HG02870 (cell line): ENCODE results near the gene KCNJ10.
"Not testable (repeated sequence)": the region's sequence is repeated elsewhere in the genome, so short reads cannot be mapped to it uniquely, and the experiment has no call there.

ENCODE experiments used
- ATAC-seq: cut with Tn5 transposase; IDR thresholded peaks from one replicate; pipeline ENCODE4 v1.9.1; 2021; ENCODE audit warnings: mild to moderate bottlenecking, moderate library complexity; ENCODE audit not compliant: unreplicated experiment

The KCNJ10 gene

GRCh38 chr1:160069460-160070231, at the start of gene KCNJ10:
Gene KCNJ10 (minus strand): TSS chr1:160070160. CDS start chr1:160042532, 27,628 bp downstream.
- ATAC-seq, result no peak

DNA sequence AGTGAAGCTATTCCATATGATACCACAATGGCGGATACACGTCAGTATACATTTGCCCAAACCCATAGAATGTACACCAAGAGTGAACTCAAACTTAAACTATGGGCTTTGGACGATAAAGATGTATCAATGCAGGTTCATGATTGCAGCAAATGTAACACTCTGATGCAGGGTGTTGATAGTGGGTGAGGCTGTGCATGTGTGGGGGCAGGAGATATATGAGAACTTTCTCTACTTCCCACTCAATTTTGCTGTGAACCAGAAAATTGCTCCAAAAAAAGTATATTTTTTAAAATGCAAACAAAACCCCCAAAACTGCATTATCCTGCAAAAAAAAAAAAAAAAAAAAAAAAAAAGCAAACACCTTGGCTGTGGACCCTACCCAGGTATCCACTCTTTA, 49.0 kb upstream of the KCNJ10 start:
- no peak for ATAC-seq

DNA sequence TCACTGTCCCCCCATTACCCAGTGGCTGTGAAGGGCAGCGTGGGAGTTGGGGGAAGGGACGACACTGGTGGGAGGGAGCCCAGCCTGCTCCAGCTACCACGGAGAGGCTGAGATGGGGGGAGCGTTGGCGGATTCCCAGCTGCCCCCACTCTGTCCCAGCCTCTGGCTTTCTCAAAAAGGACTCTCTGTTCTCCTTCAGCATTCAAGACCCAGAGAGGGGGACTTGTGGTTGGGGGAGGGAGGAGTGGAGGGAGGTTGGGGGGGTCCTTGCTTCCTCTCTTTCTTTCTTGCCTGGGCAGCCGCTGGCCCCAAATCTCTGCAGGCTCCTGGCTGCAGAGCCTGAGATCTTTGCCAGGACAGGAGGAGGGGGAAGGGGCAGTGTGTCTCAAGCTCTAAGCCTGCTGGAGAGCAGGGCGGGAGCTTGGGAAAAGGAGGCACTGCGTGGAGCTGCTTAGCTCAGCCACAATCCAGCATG, 47.8 kb upstream of the KCNJ10 start:
- ATAC-seq, result no peak

DNA sequence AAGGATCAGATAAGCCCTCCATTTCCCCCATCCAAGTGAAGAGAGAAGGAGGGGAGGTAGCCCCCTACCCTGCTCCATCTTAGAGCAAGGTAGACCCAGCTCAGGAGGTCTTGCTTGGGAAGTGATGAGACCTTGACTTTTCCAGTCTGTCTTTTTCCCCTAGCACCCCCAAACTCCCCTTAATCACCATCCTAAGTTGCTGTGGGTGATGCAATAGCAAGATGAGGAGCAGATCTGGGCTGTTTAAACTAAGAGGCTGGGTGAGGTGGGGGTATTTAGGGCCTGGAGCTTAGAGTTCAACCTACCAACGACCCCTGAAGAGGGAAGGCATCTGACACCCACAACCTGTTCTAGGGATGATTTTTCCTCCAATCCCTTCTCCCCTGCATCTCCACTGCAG, 47.3 kb upstream of the KCNJ10 start:
- no peak for ATAC-seq

- ATAC-seq, result no peak
These were observed 46.6 kb upstream of the KCNJ10 start for GRCh38 chr1:160116283-160117147.

GRCh38 chr1:160115545-160116282, 45.8 kb upstream of the KCNJ10 start, which contains the start of gene ATP1A2:
Gene ATP1A2 (plus strand): TSS chr1:160115759. CDS start chr1:160115862, 103 bp downstream.
- ATAC-seq, result no peak

DNA sequence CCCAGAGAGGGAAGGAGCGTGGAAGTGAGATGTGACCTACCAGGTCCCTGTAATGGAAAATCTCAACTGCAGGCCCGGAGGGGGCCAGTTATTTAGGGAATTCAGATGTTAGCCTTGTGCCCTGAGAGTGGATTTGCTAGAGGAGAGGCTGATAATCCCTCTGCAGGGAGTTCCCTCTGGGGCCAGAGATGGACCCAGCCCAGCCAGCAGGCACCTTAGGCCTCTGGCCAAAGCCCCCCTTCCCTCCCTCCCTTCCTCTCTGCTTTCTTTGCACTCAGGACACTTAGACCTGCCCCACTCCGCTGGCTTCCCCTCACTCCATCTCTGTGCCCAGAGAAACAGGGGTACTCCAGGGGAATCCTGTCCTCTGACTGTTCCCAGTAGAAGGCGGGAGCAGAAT, 44.1 kb upstream of the KCNJ10 start:
- no peak for ATAC-seq

GRCh38 chr1:160113407-160113806, 43.4 kb upstream of the KCNJ10 start:
- no peak for ATAC-seq

DNA sequence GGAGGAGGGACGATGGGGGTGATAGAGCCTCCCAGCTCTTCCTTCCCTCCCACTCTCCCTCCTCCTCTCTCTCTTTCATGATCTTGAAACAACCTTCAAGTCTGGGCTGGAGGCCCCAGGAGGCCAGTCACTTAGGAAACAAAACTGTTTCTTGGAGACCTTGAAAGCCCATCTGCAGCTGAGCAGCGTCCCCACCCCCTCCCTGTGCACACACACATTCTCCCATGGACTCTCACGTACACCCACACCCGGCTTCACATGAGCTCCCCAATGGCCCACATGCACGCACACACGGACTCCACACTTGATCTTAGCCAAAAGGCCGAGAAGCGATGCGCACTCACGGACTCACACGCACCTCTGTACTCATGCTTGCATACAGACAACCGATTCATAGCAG, 42.4 kb upstream of the KCNJ10 start:
- no peak for ATAC-seq

DNA sequence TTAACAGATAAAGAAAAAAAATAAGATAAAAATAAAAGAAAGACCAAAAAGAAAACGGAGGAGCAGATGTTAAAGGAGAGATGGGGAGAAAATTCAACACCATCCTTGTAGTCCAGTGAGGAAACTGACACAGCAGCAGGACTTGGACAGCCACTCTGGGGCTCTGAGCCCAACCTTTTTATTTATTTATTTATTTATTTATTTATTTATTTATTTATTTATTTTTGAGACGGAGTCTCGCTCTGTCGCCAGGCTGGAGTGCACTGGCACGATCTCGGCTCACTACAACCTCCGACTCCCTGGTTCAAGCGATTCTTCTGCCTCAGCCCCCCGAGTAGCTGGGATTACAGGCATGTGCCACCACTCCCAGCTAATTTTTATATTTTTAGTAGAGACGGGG, 41.5 kb upstream of the KCNJ10 start:
- not testable (repeated sequence) for ATAC-seq

- no peak for ATAC-seq
These were observed 39.7 kb upstream of the KCNJ10 start for GRCh38 chr1:160109686-160110085.

DNA sequence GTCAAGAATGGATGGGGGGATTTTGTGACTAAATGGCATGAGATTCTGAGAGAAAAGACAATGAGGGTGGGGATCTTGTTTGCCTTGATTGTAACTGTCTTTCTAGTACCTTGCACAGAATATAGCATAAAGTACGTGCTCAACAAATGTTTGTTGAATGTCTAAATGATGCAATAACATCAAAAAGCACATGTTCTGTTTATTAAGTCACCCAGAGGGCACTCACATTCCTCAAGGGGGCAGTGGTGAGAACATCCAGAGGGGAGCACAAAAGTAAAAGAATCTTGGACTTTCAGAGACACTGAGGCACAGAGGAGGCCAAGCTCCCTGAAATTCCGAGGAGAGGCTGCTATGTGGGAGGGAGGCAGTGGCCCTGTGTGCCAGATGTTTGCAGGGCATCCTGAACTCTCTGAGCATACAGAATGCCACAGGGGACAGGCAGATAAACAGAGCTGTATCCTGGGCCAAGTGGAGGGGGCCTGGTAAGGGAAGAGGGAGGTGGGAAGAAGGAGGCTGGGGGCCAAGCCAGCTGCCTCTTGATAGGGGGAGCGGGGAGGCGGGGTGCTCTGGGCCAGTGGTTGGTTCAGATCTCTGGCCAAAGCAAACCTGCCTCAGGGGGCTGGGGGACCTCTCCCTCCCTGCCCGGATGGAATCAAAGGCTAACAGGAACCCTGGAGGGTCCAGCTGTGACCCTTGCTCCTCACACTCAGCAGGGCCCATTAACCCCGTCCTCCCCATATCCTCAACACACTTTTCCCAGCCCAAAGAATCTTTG, 39.1 kb upstream of the KCNJ10 start:
- no peak for ATAC-seq

DNA sequence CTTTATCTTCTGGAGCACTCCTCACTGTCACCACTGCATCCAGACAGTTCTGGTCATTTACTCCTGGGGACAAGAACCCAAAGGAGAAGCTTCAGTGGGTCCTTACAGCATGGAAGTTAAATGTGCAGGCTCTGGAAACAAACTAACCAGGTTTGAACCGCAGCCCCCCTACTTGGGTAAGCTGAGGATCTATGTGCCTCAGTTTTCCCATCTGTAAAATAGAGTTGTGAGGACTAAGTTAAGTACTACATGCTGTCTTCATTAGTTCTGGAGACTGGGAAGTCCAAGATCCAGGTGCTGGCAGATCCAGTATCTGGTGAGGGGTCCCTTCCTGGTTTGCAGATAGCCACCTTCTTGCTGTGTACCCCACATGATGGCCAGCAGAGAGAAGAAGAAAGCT, 37.6 kb upstream of the KCNJ10 start:
- no peak for ATAC-seq

DNA sequence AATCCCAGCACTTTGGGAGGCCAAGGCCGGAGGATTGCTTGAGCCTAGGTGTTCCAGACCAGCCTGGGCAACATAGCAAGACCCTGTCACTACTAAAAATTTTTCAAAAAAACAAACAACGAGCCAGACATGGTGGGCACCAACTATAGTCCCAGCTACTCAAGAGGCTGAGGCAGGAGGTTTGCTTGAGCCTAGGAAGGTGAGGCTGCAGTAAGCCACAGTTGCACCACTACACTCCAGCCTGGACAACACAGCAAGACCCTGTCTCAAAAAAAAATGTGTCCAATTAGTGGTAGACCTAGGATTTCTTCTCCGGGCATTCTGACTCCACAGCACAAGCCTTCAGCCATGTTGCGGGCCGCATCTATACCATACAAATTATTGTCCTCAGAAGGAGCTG, 35.2 kb upstream of the KCNJ10 start:
- no peak for ATAC-seq

GRCh38 chr1:160104486-160104885, 34.5 kb upstream of the KCNJ10 start:
- no peak for ATAC-seq

GRCh38 chr1:160103658-160104408, 33.9 kb upstream of the KCNJ10 start:
- no peak for ATAC-seq

DNA sequence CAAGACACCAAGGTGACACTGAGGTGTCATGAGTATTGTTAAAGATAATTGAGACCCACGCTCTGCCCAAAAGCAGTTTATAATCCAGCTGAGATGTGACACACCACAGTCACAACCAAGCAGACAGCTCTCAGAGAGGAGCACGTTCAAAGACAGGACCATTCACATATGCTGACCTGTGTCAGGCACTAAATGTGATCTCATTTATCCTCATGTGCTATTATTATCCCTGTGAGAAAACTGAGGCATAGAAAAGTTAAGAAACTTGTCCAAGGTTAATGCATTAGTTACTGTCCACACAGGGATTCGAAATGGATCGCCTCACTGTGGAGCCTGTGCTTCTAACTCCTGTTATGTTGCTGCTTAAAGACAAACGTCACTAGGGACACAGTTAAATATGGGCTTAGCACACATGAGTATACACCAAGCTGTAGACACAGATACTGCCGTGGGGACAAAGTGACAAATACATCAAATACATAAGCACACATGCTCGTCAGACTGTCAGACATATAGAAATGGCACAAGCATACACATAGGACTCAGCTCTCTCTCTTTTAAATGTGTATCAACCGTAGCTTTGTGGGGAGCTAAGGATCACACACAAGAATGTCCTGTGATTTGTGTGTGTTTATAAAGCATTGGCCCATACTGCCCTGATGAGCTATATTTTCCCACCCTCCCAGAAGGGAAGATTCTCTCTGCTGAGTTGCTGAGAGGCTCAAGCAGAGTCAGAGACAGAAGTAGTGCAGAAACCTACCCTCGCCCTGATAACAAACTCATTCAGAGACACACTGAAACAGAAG, 32.0 kb upstream of the KCNJ10 start:
- ATAC-seq, result no peak

DNA sequence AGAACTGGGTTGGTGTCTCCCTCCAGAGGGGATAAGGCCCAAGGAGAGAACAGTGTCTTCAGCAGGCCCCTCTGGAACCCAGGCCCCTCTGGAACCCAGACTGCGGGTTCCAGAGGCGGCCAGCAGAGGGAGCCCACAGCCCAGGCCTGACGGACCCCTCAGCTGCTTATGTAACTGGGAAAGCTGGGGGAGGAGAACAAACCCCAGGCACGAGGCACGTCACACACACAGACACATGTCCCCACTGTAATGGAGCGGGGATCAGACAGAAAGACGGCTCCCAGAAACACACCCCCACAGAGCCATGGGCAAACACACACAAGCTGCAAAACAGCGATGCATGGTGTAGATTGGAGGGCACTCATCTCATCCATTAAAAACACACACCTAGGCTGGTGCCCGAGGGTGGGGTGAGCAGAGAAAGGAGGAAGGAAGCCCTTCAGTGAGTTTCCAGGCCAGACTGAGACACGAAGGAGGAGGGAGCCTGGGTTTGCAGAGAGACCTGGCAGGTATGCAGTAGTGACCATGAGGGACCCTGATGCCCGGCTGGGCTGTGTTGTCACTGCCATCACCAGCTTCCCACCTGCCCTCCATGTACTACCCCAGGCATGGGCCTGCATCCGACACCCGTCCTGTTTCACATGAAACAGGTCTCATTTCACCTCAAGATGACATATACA, 31.2 kb upstream of the KCNJ10 start:
- ATAC-seq, result peak; percentile 38
